Melanocyte of skin (primary cell): ENCODE data around the gene PARN. TPM values are rescaled to one million over a fixed set of nuclear protein-coding genes. Genes with fewer than 3 reads are reported as not detected.

Source experiments
- small RNA-seq, 2 donors: library from RNA; depleted of rRNA; stranded (forward); fragments of <200 nt; gene quantifications; one replicate each; pipeline ENCODE3, GENCODE V24; 2012
- total RNA-seq, 2 donors: library from RNA; depleted of rRNA; stranded (reverse); fragments of >200 nt; gene quantifications; 2 replicates each; pipeline ENCODE4 v1.2.3, GENCODE V29; 2012

PARN gene, protein sequence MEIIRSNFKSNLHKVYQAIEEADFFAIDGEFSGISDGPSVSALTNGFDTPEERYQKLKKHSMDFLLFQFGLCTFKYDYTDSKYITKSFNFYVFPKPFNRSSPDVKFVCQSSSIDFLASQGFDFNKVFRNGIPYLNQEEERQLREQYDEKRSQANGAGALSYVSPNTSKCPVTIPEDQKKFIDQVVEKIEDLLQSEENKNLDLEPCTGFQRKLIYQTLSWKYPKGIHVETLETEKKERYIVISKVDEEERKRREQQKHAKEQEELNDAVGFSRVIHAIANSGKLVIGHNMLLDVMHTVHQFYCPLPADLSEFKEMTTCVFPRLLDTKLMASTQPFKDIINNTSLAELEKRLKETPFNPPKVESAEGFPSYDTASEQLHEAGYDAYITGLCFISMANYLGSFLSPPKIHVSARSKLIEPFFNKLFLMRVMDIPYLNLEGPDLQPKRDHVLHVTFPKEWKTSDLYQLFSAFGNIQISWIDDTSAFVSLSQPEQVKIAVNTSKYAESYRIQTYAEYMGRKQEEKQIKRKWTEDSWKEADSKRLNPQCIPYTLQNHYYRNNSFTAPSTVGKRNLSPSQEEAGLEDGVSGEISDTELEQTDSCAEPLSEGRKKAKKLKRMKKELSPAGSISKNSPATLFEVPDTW
- 10 to 100 TPM; 43.3 to 46.5 TPM for total RNA-seq

DNA sequence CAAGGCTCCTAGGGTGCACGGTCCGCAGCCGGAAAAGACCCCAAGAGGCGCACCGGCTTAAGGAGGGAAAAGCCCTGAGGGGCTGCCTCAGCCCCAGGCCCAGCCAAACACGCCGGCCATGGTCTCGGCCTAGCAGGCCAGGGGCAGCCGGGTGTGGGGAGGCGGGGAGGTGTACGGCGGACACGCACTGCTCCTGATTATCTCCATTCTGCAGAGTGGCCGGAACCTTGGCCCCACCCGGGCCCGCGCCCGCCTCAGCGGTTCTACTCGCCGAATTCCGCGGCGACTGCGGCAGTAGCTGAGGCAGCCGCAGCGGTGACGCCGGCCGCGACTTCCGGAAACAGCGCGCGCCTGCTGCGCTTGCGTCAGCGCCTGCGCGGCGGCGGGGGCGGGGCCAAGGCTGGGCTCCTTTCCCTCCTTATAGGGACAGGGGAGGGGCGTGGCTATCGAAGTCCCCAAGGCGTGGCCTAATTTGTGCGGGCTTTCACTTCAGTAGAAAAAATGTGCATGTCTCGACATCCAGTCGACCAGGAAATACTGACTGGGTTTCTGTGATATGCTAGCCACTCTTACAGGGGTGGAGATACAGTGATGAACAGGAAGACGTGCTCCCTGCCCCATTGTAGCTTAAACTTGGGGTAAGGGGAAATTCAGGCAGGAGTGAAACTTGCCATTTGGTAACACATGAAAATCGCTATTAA, at the start of gene PARN:
PARN (minus strand) TSS at position 342 of the 701 bp plus-strand sequence; CDS start at position 207, 135 bp downstream.

DNA sequence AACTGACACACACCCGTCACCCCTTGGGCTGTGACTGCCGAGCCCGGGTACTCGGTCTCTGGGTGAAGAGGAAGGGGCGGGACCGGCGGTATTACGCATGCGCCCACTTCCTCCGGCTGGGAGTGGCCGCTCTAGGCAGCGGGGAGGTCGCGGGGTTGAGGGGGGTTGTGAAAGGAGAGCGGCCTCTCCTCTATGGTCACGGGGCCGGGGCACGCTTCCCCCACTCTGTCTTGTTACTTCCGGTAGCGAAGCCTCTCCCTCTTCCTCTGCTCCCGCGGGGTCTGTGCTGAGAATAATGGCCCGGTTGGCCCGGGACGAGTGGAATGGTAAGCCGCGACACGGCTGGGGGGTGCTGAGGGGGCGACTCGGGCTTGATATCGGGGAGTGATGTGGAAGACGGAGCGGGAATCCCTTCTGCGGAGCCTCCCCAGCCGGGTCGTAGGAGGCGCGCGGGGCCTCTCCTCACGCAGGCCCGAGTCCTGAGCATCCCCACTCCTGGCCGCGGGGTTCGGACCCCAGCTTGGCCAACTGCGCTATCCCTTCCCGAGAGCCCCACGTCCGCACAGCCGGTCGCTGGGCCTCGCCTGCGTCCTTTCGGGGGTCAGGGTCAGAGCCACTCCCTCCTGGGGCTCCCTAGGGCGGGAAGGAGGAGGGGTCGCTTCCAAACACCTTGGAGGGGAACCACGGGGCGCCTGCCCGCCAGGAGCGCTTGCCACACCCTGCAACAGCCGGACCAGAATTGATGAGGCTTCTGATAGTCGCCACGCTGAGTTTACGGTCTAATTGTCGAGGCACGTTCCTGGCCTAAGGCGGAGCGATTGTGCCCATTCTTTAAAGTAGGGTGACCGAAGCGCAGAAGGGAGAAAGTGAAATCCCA, 2.9 kb upstream of the PARN start, which contains the start of gene BFAR:
BFAR (plus strand) TSS at position 259 of the 877 bp plus-strand sequence. CDS start 11,396 bp downstream, outside the sequence.

Small RNA genes within 50 kb of the gene (small RNA-seq; reads per million reads assigned to genes)
- gene RN7SL274P (0 reads per million in 2 donors), gene RNU7-125P (0 reads per million in 2 donors)

Other genes with a start within 250 kb of the PARN start
- 100 to 1,000 TPM; 151 to 159 TPM for gene BFAR, start 2.7 kb upstream of the PARN start, total RNA-seq
- not detected for gene PLA2G10, start 64.0 kb upstream of the PARN start, total RNA-seq
- gene NPIPA3, start 73.2 kb upstream of the PARN start, total RNA-seq = not detected
- not detected for gene NPIPA2, start 112.3 kb upstream of the PARN start, total RNA-seq
- 10 to 100 TPM; 65.0 to 91.6 TPM for gene NOMO1, start 203.5 kb upstream of the PARN start, total RNA-seq